ENCODE measurements around the gene FAXDC2. TPM values are rescaled to one million over a fixed set of nuclear protein-coding genes. Genes with fewer than 3 reads are reported as not detected.

Gene FAXDC2
- total RNA-seq, 2 experiments from 2014 or later = 0.10 to 0.13 TPM

GRCh38 chr5:154802050-154802449, 48.4 kb downstream of the FAXDC2 start:
- Histone ChIP-seq H3K27ac (ENCODE audit: low read depth, low read length, poor library complexity, severe bottlenecking) (no peak overlapping the region), H3K36me3 (ENCODE audit: insufficient read depth, low read length) (peaks cover 98% of the 10 kb centered on the region), H2AFZ (ENCODE audit: low read length) (no peak overlapping the region), H3K79me2 (ENCODE audit: insufficient read depth, low read depth, low read length) (peaks cover 6% of the 10 kb centered on the region; the same call in 1 of the 2 replicates), H3K9me3 (ENCODE audit: low read length) (no peaks in the 10 kb centered on the region), H3K4me3 (ENCODE audit: low read depth, low read length, poor library complexity, severe bottlenecking) (no peak overlapping the region), H3K4me1 (ENCODE audit: insufficient read depth, low read length, poor library complexity, severe bottlenecking) (no peaks in the 10 kb centered on the region), H3K9me2 (ENCODE audit: insufficient read depth, low read length) (no peaks in the 10 kb centered on the region), H3K4me2 (ENCODE audit: low read length) (no peak overlapping the region), H4K20me1 (ENCODE audit: insufficient read depth, low read length) (peaks cover 6% of the 10 kb centered on the region; the same call in 1 of the 2 replicates)
- TF ChIP-seq EZH2phosphoT487 (IDR thresholded peaks at IDR 0.05; ENCODE audit: borderline replicate concordance, low read depth, low read length) (no peak), CTCF (conservative IDR thresholded peaks at IDR 0.05; ENCODE audit: low read length) (no peak)
- no TSS peak for BruUV-seq (replicated peaks)
- intact Hi-C loops (cut with micrococcal nuclease; ENCODE audit: unreplicated experiment) = no loop called here
- ChIA-PET POLR2A (interaction anchor here (0.5 to 0.9 kb wide), 2 partner anchors 9 to 761 kb away, joined by 3 to 4 read pairs; no protein-coding TSS in a partner anchor), CTCF (ENCODE audit: unreplicated experiment) (no interaction called here)
- DNase-seq (ENCODE audit: low spot score) = no peak

- no peaks in the 10 kb centered on the region for H3K9me3 ChIP-seq (ENCODE audit: low read length)
- H3K4me2 ChIP-seq (ENCODE audit: low read length) = no peak overlapping the region
- ChIA-PET CTCF (ENCODE audit: unreplicated experiment) (no interaction called here), POLR2A (interaction anchor here (0.9 to 1.0 kb wide), 2 partner anchors 8 to 25 kb away, joined by 3 to 4 read pairs; no protein-coding TSS in a partner anchor)
- BruUV-seq (replicated peaks) = no TSS peak
- H2AFZ ChIP-seq (ENCODE audit: low read length) = no peak overlapping the region
- peaks cover 16% of the 10 kb centered on the region; the same call in 1 of the 2 replicates for H3K79me2 ChIP-seq (ENCODE audit: insufficient read depth, low read depth, low read length)
- peaks cover 10% of the 10 kb centered on the region; the same call in 1 of the 2 replicates for H4K20me1 ChIP-seq (ENCODE audit: insufficient read depth, low read length)
- H3K4me1 ChIP-seq (ENCODE audit: insufficient read depth, low read length, poor library complexity, severe bottlenecking) = no peaks in the 10 kb centered on the region
- TF ChIP-seq CTCF (conservative IDR thresholded peaks at IDR 0.05; ENCODE audit: low read length) = no peak
- TF ChIP-seq EZH2phosphoT487 (IDR thresholded peaks at IDR 0.05; ENCODE audit: borderline replicate concordance, low read depth, low read length) = no peak
- no peak overlapping the region for H3K27ac ChIP-seq (ENCODE audit: low read depth, low read length, poor library complexity, severe bottlenecking)
- H3K36me3 ChIP-seq (ENCODE audit: insufficient read depth, low read length) = peaks cover 98% of the 10 kb centered on the region
- no peak for DNase-seq (ENCODE audit: low spot score)
- no peaks in the 10 kb centered on the region for H3K9me2 ChIP-seq (ENCODE audit: insufficient read depth, low read length)
- H3K4me3 ChIP-seq (ENCODE audit: low read depth, low read length, poor library complexity, severe bottlenecking) = no peak overlapping the region
- intact Hi-C loops (cut with micrococcal nuclease; ENCODE audit: unreplicated experiment) = no loop called here
Measured at GRCh38 chr5:154801083-154801482, 49.3 kb downstream of the FAXDC2 start.

GRCh38 chr5:154800582-154800981, 49.8 kb downstream of the FAXDC2 start:
- CTCF ChIA-PET (ENCODE audit: unreplicated experiment) = no interaction called here
- Histone ChIP-seq H3K27ac (ENCODE audit: low read depth, low read length, poor library complexity, severe bottlenecking) (no peak overlapping the region), H4K20me1 (ENCODE audit: insufficient read depth, low read length) (peaks cover 10% of the 10 kb centered on the region; the same call in 1 of the 2 replicates), H3K4me1 (ENCODE audit: insufficient read depth, low read length, poor library complexity, severe bottlenecking) (no peaks in the 10 kb centered on the region), H3K36me3 (ENCODE audit: insufficient read depth, low read length) (peaks cover 94% of the 10 kb centered on the region), H3K4me3 (ENCODE audit: low read depth, low read length, poor library complexity, severe bottlenecking) (no peak overlapping the region), H3K4me2 (ENCODE audit: low read length) (no peak overlapping the region), H3K9me2 (ENCODE audit: insufficient read depth, low read length) (no peaks in the 10 kb centered on the region), H2AFZ (ENCODE audit: low read length) (no peak overlapping the region), H3K9me3 (ENCODE audit: low read length) (no peaks in the 10 kb centered on the region), H3K79me2 (ENCODE audit: insufficient read depth, low read depth, low read length) (peaks cover 16% of the 10 kb centered on the region; the same call in 1 of the 2 replicates)
- POLR2A ChIA-PET = interaction anchor here (1.0 kb wide), 1 partner anchor 24 kb away, joined by 3 read pairs; no protein-coding TSS in a partner anchor
- no TSS peak for BruUV-seq (replicated peaks)
- intact Hi-C loops (cut with micrococcal nuclease; ENCODE audit: unreplicated experiment) = no loop called here
- TF ChIP-seq EZH2phosphoT487 (IDR thresholded peaks at IDR 0.05; ENCODE audit: borderline replicate concordance, low read depth, low read length) = no peak
- no peak for TF ChIP-seq CTCF (conservative IDR thresholded peaks at IDR 0.05; ENCODE audit: low read length)
- DNase-seq (ENCODE audit: low spot score) = no peak

Data from OCI-LY7 (cell line).